PC-9 (cell line): ENCODE results near the gene DNMT3B.

Source experiments
- EZH2 ChIP-seq: fragments of 200-600 bp; sonication (generic); IDR thresholded peaks from 2 replicates; pipeline ENCODE4 v1.8.0; 2017; ENCODE audit warnings: antibody characterized with exemption, low read depth
- TF ChIP-seq, protein P1 (sequence below): fragments of 200-600 bp; sonication (generic); conservative IDR thresholded peaks from 2 replicates; pipeline ENCODE4 v1.6.1; 2017; ENCODE audit warnings: mixed run types, antibody characterized with exemption, mild to moderate bottlenecking, moderate library complexity

DNA sequence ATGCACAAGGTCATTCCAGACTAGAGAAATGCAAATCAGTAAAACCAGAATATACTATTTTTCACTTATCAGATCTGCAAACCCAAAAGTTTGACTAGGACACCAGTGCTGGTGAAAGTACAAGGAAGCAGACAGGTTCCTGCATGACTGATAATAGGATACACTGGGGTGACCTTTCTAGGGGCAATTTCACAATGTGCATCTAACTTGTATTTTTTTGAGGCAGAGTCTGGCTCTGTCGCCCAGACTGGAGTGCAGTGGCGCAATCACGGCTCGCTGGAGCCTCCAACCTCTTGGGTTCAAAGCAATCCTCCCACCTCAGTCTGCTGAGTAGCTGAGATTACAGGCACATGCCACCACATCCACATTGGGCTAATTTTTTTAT, 30.3 kb upstream of the DNMT3B start:
- TF ChIP-seq, protein P1, sequence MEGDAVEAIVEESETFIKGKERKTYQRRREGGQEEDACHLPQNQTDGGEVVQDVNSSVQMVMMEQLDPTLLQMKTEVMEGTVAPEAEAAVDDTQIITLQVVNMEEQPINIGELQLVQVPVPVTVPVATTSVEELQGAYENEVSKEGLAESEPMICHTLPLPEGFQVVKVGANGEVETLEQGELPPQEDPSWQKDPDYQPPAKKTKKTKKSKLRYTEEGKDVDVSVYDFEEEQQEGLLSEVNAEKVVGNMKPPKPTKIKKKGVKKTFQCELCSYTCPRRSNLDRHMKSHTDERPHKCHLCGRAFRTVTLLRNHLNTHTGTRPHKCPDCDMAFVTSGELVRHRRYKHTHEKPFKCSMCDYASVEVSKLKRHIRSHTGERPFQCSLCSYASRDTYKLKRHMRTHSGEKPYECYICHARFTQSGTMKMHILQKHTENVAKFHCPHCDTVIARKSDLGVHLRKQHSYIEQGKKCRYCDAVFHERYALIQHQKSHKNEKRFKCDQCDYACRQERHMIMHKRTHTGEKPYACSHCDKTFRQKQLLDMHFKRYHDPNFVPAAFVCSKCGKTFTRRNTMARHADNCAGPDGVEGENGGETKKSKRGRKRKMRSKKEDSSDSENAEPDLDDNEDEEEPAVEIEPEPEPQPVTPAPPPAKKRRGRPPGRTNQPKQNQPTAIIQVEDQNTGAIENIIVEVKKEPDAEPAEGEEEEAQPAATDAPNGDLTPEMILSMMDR = no peak
- TF ChIP-seq EZH2 = no peak
